ENCODE measurements around the gene PSMD13. TPM values are rescaled to one million over a fixed set of nuclear protein-coding genes. Genes with fewer than 3 reads are reported as not detected.

The PSMD13 gene
- total RNA-seq, 1 donor from 2014 or later = 80.3 TPM

Other genes with a start within 250 kb of the PSMD13 start
- not detected for gene SCGB1C1, start 43.9 kb upstream of the PSMD13 start, total RNA-seq
- 5.3 TPM for gene BET1L, start 29.6 kb upstream of the PSMD13 start, total RNA-seq
- 91.7 TPM for gene RIC8A, start 29.3 kb upstream of the PSMD13 start, total RNA-seq
- 11.1 TPM for gene SIRT3, start 634 bp upstream of the PSMD13 start, total RNA-seq
- not detected for gene NLRP6, start 41.4 kb downstream of the PSMD13 start, total RNA-seq
- gene PGGHG, start 52.1 kb downstream of the PSMD13 start, total RNA-seq = 1.4 TPM
- not detected for gene IFITM5, start 62.5 kb downstream of the PSMD13 start, total RNA-seq
- 1.6 TPM for gene IFITM2, start 70.8 kb downstream of the PSMD13 start, total RNA-seq
- 6.9 TPM for gene IFITM1, start 77.1 kb downstream of the PSMD13 start, total RNA-seq
- 5.5 TPM for gene IFITM3, start 83.9 kb downstream of the PSMD13 start, total RNA-seq
- 99.5 TPM for gene B4GALNT4, start 132.5 kb downstream of the PSMD13 start, total RNA-seq
- under 0.01 TPM for gene PKP3, start 157.2 kb downstream of the PSMD13 start, total RNA-seq
- gene SIGIRR, start 178.0 kb downstream of the PSMD13 start, total RNA-seq = 14.8 TPM
- not detected for gene ANO9, start 205.0 kb downstream of the PSMD13 start, total RNA-seq
- gene PTDSS2, start 213.3 kb downstream of the PSMD13 start, total RNA-seq = 21.8 TPM